Measurements from ENCODE around the gene NKD2. TPM values are rescaled to one million over a fixed set of nuclear protein-coding genes. Genes with fewer than 3 reads are reported as not detected.
"Not testable (repeated sequence)": the region's sequence is repeated elsewhere in the genome, so short reads cannot be mapped to it uniquely, and the experiment has no call there.

The NKD2 gene
- total RNA-seq, 2 experiments from 2014 or later, result 0.41 to 1.1 TPM

- intact Hi-C loops (cut with micrococcal nuclease), result no loop called here
- POLR2A ChIA-PET, result no interaction called here
- CTCF ChIA-PET, result interaction anchor here (0.6 kb wide), 1 partner anchor 313 kb away, joined by 3 read pairs; no protein-coding TSS in a partner anchor
- H3K9me3 Mint-ChIP-seq, result no peaks in the 10 kb centered on the region
- H3K27ac Mint-ChIP-seq, result no peak overlapping the region
- no peak overlapping the region for H3K4me3 Mint-ChIP-seq
- H3K27me3 Mint-ChIP-seq, result peaks cover 2% of the 10 kb centered on the region
- DNase-seq, result no peak
- H3K4me1 Mint-ChIP-seq (ENCODE audit: low read depth), result peaks cover 11% of the 10 kb centered on the region
- no peaks in the 10 kb centered on the region for H3K36me3 Mint-ChIP-seq
Observed at GRCh38 chr5:997711-998110, 10.9 kb upstream of the NKD2 start.

GRCh38 chr5:998246-999031 is 10.2 kb upstream of the NKD2 start:
- ChIA-PET CTCF (interaction anchor here (0.6 to 1.6 kb wide), 2 partner anchors 9 to 75 kb away, joined by 3 read pairs; no protein-coding TSS in a partner anchor), POLR2A (no interaction called here)
- Mint-ChIP-seq H3K27ac (no peak overlapping the region), H3K36me3 (no peaks in the 10 kb centered on the region), H3K4me1 (ENCODE audit: low read depth) (peaks cover 17% of the 10 kb centered on the region), H3K27me3 (peaks cover 4% of the 10 kb centered on the region), H3K9me3 (no peaks in the 10 kb centered on the region), H3K4me3 (no peak overlapping the region)
- intact Hi-C loops (cut with micrococcal nuclease), result no loop called here
- DNase-seq, result peak; percentile 5

DNA sequence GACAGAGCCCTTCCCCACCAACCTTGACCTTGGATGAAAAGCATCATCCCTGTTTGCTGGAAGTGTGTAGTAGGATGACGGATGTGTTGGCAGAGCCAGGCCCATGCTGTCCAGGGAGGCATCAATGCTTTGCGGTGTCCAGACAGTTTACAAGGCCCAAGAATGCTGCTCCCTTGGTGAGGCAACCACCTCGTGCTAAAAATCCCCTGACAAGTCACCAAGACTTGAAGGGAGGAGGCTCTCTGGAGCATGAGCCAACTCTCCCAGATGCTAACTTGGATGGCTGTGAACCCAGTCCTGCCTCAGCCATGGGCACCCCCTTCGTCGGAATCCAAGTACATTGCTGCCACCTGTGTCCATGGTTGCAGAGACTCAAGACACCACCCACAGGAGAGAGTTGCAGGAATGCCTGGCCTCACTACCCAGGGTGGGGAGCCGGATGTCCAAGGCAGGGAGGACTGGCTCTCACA is 9.5 kb upstream of the NKD2 start:
- intact Hi-C loops (cut with micrococcal nuclease), result no loop called here
- Mint-ChIP-seq H3K9me3 (no peaks in the 10 kb centered on the region), H3K4me3 (no peak overlapping the region), H3K27me3 (peaks cover 8% of the 10 kb centered on the region), H3K27ac (no peak overlapping the region), H3K36me3 (no peaks in the 10 kb centered on the region), H3K4me1 (ENCODE audit: low read depth) (peaks cover 23% of the 10 kb centered on the region)
- DNase-seq, result peak; percentile 4
- CTCF ChIA-PET, result interaction anchor here (0.6 to 1.6 kb wide), 2 partner anchors 8 to 75 kb away, joined by 3 read pairs; no protein-coding TSS in a partner anchor
- POLR2A ChIA-PET, result no interaction called here

- no peaks in the 10 kb centered on the region for H3K9me3 Mint-ChIP-seq
- no peaks in the 10 kb centered on the region for H3K36me3 Mint-ChIP-seq
- POLR2A ChIA-PET, result no interaction called here
- H3K27ac Mint-ChIP-seq, result no peak overlapping the region
- CTCF ChIA-PET, result interaction anchor here (1.6 kb wide), 1 partner anchor 76 kb away, joined by 3 read pairs; no protein-coding TSS in a partner anchor
- no peak overlapping the region for H3K4me3 Mint-ChIP-seq
- intact Hi-C loops (cut with micrococcal nuclease), result no loop called here
- H3K27me3 Mint-ChIP-seq, result peaks cover 11% of the 10 kb centered on the region
- DNase-seq, result no peak
- H3K4me1 Mint-ChIP-seq (ENCODE audit: low read depth), result peaks cover 26% of the 10 kb centered on the region
Observed at GRCh38 chr5:999724-1000123, 8.9 kb upstream of the NKD2 start.

DNA sequence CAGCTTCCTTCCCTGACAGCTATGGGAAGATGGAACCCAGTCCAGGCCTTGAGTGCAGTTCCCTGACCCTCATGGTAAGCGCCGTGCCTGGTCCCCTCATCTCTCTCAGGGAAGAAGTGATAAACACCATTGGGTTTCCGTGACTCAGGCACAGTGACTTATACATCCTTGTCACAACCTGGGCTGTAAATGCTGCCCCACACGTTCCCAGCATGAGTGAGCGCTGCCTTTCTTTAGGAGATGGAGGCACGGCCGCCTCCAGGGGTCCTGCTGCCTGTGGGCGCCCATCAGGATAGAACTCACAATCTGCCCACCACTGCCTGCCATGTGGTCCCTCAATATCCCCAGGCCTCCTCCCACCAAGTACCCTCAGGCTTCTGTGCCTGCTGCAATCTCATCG is 8.3 kb upstream of the NKD2 start:
- H3K36me3 Mint-ChIP-seq, result no peaks in the 10 kb centered on the region
- no peak overlapping the region for H3K27ac Mint-ChIP-seq
- intact Hi-C loops (cut with micrococcal nuclease), result no loop called here
- no peak overlapping the region for H3K4me3 Mint-ChIP-seq
- POLR2A ChIA-PET, result no interaction called here
- H3K27me3 Mint-ChIP-seq, result peaks cover 11% of the 10 kb centered on the region
- CTCF ChIA-PET, result no interaction called here
- H3K4me1 Mint-ChIP-seq (ENCODE audit: low read depth), result peaks cover 26% of the 10 kb centered on the region
- no peaks in the 10 kb centered on the region for H3K9me3 Mint-ChIP-seq
- peak; percentile 6 for DNase-seq

DNA sequence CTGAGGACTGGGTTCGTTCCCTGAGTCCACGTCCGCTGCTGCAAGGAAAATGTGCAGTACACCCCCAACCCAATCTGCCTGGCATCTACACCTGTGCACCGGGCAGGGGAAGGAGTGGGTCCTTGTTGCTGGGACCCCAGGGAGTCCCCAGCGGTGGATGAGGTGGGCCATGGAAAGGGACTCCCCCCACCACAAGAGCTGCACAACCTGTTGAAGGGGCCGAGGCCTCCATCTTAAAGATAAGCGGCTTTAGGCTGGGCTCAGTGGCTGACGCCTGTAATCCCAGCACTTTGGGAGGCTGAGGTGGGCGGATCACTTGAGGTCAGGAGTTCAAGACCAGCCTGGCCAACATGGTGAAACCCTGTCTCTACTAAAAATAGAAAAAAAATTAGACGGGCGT is 7.8 kb upstream of the NKD2 start:
- intact Hi-C loops (cut with micrococcal nuclease); H3K36me3 Mint-ChIP-seq: not testable (repeated sequence)

GRCh38 chr5:1001406-1002270 is 7.0 kb upstream of the NKD2 start:
- no peak overlapping the region for H3K27ac Mint-ChIP-seq
- intact Hi-C loops (cut with micrococcal nuclease), result no loop called here

More for the DNA sequence above, 7.8 kb upstream of the NKD2 start:
- POLR2A ChIA-PET, DNase-seq, H3K9me3 Mint-ChIP-seq, H3K27ac Mint-ChIP-seq, H3K4me3 Mint-ChIP-seq, CTCF ChIA-PET: not testable (repeated sequence)
- H3K4me1 Mint-ChIP-seq (ENCODE audit: low read depth), result peaks cover 27% of the 10 kb centered on the region
- H3K27me3 Mint-ChIP-seq, result peaks cover 14% of the 10 kb centered on the region

GRCh38 chr5:1002271-1002546 is 6.4 kb upstream of the NKD2 start:
- Mint-ChIP-seq H3K27ac (no peak overlapping the region), H3K36me3 (no peaks in the 10 kb centered on the region), H3K27me3 (peaks cover 27% of the 10 kb centered on the region), H3K4me3 (no peak overlapping the region), H3K9me3 (no peaks in the 10 kb centered on the region), H3K4me1 (ENCODE audit: low read depth) (peaks cover 23% of the 10 kb centered on the region)
- intact Hi-C loops (cut with micrococcal nuclease), result no loop called here
- CTCF ChIA-PET, result no interaction called here
- POLR2A ChIA-PET, result no interaction called here
- DNase-seq, result no peak

More at GRCh38 chr5:1001406-1002270, 7.0 kb upstream of the NKD2 start:
- POLR2A ChIA-PET, result no interaction called here
- H3K4me3 Mint-ChIP-seq, result no peak overlapping the region
- peak; percentile 7 for DNase-seq
- no peaks in the 10 kb centered on the region for H3K9me3 Mint-ChIP-seq
- CTCF ChIA-PET, result interaction anchor here (0.7 kb wide), 1 partner anchor 78 kb away, joined by 3 read pairs; no protein-coding TSS in a partner anchor
- no peaks in the 10 kb centered on the region for H3K36me3 Mint-ChIP-seq
- peaks cover 27% of the 10 kb centered on the region for H3K4me1 Mint-ChIP-seq (ENCODE audit: low read depth)
- H3K27me3 Mint-ChIP-seq, result peaks cover 21% of the 10 kb centered on the region

- Mint-ChIP-seq H3K36me3 (no peaks in the 10 kb centered on the region), H3K27ac (no peak overlapping the region), H3K4me3 (no peak overlapping the region), H3K9me3 (no peaks in the 10 kb centered on the region), H3K4me1 (ENCODE audit: low read depth) (peaks cover 23% of the 10 kb centered on the region), H3K27me3 (peaks cover 32% of the 10 kb centered on the region)
- ChIA-PET POLR2A (no interaction called here), CTCF (no interaction called here)
- DNase-seq, result peak; percentile 1
- intact Hi-C loops (cut with micrococcal nuclease), result no loop called here
Observed at GRCh38 chr5:1002836-1003235, 5.8 kb upstream of the NKD2 start.

DNA sequence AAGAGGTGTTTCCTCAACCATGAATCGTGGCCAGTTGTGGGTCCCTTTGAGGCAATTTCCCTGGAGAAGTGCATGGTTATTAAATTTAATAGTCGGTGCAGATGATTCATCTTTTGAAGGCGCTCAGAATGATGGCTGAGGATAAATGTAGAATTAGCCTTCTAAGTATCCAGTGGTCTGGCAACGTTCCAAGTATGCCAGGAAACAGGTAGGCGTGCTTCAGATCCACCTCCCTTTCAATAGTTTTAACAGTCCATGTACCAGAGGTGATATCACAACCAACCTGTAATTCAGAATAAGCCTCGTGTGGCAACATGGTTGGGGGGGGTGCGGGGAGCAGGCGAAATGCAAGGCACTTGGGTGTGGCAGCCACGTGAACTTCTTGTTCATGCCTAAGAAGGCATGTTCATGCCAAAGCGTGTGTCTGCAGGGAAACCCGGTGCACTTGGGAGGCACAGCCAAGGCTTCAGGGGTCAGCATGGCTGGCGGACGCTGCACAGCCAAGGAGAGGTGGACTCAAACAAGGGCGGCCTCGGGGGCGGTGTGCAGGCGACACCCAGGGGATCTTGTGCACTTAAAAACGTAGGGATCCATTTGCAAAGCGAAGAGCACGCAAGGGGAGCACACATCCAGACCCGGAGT is 5.2 kb upstream of the NKD2 start:
- ChIA-PET CTCF (no interaction called here), POLR2A (no interaction called here)
- Mint-ChIP-seq H3K4me3 (no peak overlapping the region), H3K4me1 (ENCODE audit: low read depth) (peaks cover 24% of the 10 kb centered on the region), H3K27ac (peak overlapping the region; percentile 1), H3K36me3 (no peaks in the 10 kb centered on the region), H3K9me3 (no peaks in the 10 kb centered on the region), H3K27me3 (peaks cover 35% of the 10 kb centered on the region)
- DNase-seq, result peak; percentile 27
- intact Hi-C loops (cut with micrococcal nuclease), result no loop called here

- Mint-ChIP-seq H3K27me3 (peaks cover 36% of the 10 kb centered on the region), H3K4me3 (peak overlapping the region; percentile 39), H3K36me3 (no peaks in the 10 kb centered on the region), H3K4me1 (ENCODE audit: low read depth) (peaks cover 24% of the 10 kb centered on the region), H3K9me3 (no peaks in the 10 kb centered on the region), H3K27ac (no peak overlapping the region)
- intact Hi-C loops (cut with micrococcal nuclease), result no loop called here
- DNase-seq, result peak; percentile 60
- ChIA-PET POLR2A (no interaction called here), CTCF (interaction anchor here (1.5 kb wide), 1 partner anchor 14 kb away, joined by 3 read pairs; no protein-coding TSS in a partner anchor)
Observed at GRCh38 chr5:1004461-1005248, 3.9 kb upstream of the NKD2 start.

Data from activated CD4-positive, alpha-beta memory T cell treated with anti-CD3 and anti-CD28 coated beads for 36 hours (primary cell).